Measurements from ENCODE around the gene PEA15. TPM values are rescaled to one million over a fixed set of nuclear protein-coding genes. Genes with fewer than 3 reads are reported as not detected.
A peak's percentile ranks its signal among the peaks of the same experiment; 100 is the strongest.

PEA15 gene, protein sequence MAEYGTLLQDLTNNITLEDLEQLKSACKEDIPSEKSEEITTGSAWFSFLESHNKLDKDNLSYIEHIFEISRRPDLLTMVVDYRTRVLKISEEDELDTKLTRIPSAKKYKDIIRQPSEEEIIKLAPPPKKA
- total RNA-seq (2022) (128 and 153 TPM in 2 replicates), Bru-seq, nascent RNA (percentile 88 among the genes with signal in this experiment), BruChase-seq, experiment 1, labeled RNA remaining after a 6-hour chase (percentile 97 among the genes with signal in this experiment), BruChase-seq, experiment 2, labeled RNA remaining after a 2-hour chase (percentile 95 among the genes with signal in this experiment)
- long read RNA-seq, transcript PEA15-201 (4 exons, 2,471 nt) = major isoform, 28 of 49 reads
- long read RNA-seq, partial matches to known transcripts = 18 of 49 reads
- long read RNA-seq, other reads (novel, unspliced or antisense) = 3 of 49 reads

DNA sequence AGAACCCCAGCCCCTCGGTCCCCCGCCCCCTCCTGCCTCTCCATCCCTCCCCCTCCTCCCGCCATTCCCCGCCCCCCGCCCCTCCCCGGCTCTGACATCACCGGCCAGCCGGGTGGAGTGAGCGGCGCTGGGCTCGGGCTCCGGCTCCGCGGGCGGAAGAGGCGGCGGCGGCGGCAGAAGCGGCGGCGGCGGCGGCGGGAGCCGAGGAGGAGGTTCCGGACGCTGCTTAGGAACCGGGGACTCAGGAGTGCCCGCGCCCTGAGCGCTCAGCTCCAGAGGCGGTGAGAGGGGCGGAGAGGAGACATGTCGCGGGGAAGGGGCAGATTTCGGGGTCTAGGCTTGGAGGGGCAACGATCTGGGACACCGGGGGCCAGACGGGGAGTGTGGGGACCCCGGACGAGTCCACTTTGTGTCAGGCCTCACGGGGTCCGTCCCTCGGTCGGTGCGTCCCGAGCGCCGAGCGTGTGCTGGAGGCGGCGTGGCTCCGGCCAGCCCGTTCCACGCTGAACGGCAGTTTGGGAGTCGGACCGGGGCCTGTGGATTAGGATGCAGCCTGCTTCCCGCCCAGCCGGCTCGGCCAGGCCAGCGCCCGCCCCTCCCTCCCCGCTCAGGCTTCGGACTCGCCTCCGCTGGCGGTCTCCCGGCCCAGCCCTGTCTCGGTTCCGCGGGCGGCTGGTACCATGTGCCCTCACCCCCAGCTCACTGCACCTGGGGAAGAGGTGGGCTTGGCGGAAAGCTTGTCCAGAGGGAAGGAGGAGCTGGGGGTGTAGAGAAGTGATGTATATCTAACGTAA, at the start of gene PEA15:
Gene PEA15, plus strand, starts transcription at position 143 of the 794 bp plus-strand sequence. CDS start 6,161 bp downstream, outside the sequence.
- BruUV-seq (replicated peaks) = no TSS peak
- Mint-ChIP-seq H3K4me3 (ENCODE audit: low read depth, unreplicated experiment) (peak within 1 kb of the TSS; percentile 80), H3K27ac (ENCODE audit: unreplicated experiment) (peak within 1 kb of the TSS; percentile 67), H3K36me3 (ENCODE audit: insufficient read depth, unreplicated experiment) (peaks cover 56% of the 10 kb centered on the region), H3K27me3 (ENCODE audit: unreplicated experiment) (peaks cover 2% of the 10 kb centered on the region), H3K4me1 (ENCODE audit: low read depth, unreplicated experiment) (peaks cover 36% of the 10 kb centered on the region), H3K9me3 (ENCODE audit: low read depth, unreplicated experiment) (no peaks in the 10 kb centered on the region)
- intact Hi-C loops (cut with micrococcal nuclease; ENCODE audit: unreplicated experiment) = no loop called here
- TF ChIP-seq, protein P1, sequence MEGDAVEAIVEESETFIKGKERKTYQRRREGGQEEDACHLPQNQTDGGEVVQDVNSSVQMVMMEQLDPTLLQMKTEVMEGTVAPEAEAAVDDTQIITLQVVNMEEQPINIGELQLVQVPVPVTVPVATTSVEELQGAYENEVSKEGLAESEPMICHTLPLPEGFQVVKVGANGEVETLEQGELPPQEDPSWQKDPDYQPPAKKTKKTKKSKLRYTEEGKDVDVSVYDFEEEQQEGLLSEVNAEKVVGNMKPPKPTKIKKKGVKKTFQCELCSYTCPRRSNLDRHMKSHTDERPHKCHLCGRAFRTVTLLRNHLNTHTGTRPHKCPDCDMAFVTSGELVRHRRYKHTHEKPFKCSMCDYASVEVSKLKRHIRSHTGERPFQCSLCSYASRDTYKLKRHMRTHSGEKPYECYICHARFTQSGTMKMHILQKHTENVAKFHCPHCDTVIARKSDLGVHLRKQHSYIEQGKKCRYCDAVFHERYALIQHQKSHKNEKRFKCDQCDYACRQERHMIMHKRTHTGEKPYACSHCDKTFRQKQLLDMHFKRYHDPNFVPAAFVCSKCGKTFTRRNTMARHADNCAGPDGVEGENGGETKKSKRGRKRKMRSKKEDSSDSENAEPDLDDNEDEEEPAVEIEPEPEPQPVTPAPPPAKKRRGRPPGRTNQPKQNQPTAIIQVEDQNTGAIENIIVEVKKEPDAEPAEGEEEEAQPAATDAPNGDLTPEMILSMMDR (IDR thresholded peaks at IDR 0.05; ENCODE audit: unreplicated experiment) = no peak
- DNase-seq = peak; percentile 84
- CTCF ChIA-PET = no interaction called here

DNA sequence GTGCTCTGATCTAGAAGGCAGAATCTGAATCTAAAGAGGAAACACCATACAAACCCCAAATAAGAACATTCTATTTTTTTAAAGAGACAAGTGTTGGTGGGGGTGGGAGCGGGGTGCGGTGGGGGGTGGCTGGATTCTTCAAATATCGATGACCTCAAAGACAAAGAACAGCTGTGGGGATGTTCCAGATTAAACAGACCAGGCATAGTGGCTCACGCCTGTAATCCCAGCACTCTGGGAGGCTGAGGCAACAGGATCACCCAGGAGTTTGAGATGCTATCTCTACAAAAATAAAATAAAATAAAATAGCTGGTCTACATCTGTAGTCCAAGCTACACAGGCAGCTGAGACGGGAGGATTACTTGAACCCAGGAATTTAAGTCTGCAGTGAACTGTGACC, 48.8 kb upstream of the PEA15 start:
- Mint-ChIP-seq H3K27me3 (ENCODE audit: unreplicated experiment) (peaks cover 44% of the 10 kb centered on the region), H3K27ac (ENCODE audit: unreplicated experiment) (no peak overlapping the region)

DNA sequence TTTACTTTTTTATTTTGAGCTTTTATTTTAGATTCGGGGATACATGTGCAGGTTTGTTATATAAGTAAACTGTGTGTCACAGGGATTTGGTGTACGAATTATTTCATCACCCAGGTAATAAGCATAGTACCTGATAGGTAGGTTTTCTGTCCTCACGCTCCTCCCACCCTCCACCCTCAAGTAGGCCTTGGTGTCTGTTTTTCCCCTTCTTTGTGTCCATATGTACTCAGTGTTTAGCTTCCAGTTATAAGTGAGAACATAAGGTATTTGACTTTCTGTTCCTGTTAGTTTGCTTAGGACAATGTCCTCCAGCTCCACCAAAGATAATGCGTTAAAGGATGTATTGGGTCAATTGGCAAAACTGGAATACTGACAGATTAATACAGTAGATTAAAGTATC, 48.0 kb upstream of the PEA15 start:
- CTCF ChIA-PET = no interaction called here
- Mint-ChIP-seq H3K4me1 (ENCODE audit: low read depth, unreplicated experiment) (no peaks in the 10 kb centered on the region), H3K9me3 (ENCODE audit: low read depth, unreplicated experiment) (no peaks in the 10 kb centered on the region), H3K4me3 (ENCODE audit: low read depth, unreplicated experiment) (no peak overlapping the region), H3K27me3 (ENCODE audit: unreplicated experiment) (peaks cover 48% of the 10 kb centered on the region), H3K36me3 (ENCODE audit: insufficient read depth, unreplicated experiment) (no peaks in the 10 kb centered on the region), H3K27ac (ENCODE audit: unreplicated experiment) (no peak overlapping the region)
- DNase-seq = no peak
- no TSS peak for BruUV-seq (replicated peaks)
- TF ChIP-seq, protein P1 (IDR thresholded peaks at IDR 0.05; ENCODE audit: unreplicated experiment) = no peak
- intact Hi-C loops (cut with micrococcal nuclease; ENCODE audit: unreplicated experiment) = no loop called here

More for the DNA sequence above, 48.8 kb upstream of the PEA15 start:
- CTCF ChIA-PET = interaction anchor here (0.6 kb wide), 1 partner anchor 12 kb away, joined by 4 read pairs; no protein-coding TSS in a partner anchor
- BruUV-seq (replicated peaks) = no TSS peak
- Mint-ChIP-seq H3K4me3 (ENCODE audit: low read depth, unreplicated experiment) (no peak overlapping the region), H3K9me3 (ENCODE audit: low read depth, unreplicated experiment) (no peaks in the 10 kb centered on the region), H3K4me1 (ENCODE audit: low read depth, unreplicated experiment) (no peaks in the 10 kb centered on the region), H3K36me3 (ENCODE audit: insufficient read depth, unreplicated experiment) (no peaks in the 10 kb centered on the region)
- no peak for DNase-seq
- TF ChIP-seq, protein P1 (IDR thresholded peaks at IDR 0.05; ENCODE audit: unreplicated experiment) = no peak
- intact Hi-C loops (cut with micrococcal nuclease; ENCODE audit: unreplicated experiment) = no loop called here

DNA sequence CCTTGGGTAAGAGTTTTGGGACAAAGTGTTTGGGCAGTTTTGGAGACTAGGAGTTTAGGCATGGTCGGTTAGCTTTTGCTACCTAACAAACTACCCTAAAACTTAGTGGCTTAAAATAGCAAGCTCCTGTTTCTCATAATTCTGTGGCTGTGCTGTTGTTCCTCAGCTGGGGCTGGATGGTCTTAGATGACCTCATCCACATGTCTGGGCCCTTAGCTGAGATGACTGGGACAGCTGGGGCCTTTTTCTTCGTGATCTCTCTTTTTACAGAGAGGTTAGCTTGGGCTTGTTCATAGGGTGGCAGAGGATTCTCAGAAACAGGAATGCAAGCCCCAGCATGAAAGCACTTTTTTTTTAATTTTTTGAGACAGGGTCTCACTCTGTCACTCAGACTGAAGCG, 47.2 kb upstream of the PEA15 start:
- DNase-seq = no peak
- H3K9me3 Mint-ChIP-seq (ENCODE audit: low read depth, unreplicated experiment) = no peaks in the 10 kb centered on the region
- TF ChIP-seq, protein P1 (IDR thresholded peaks at IDR 0.05; ENCODE audit: unreplicated experiment) = no peak
- no TSS peak for BruUV-seq (replicated peaks)
- CTCF ChIA-PET = no interaction called here
- no peaks in the 10 kb centered on the region for H3K4me1 Mint-ChIP-seq (ENCODE audit: low read depth, unreplicated experiment)
- no peaks in the 10 kb centered on the region for H3K36me3 Mint-ChIP-seq (ENCODE audit: insufficient read depth, unreplicated experiment)
- H3K27me3 Mint-ChIP-seq (ENCODE audit: unreplicated experiment) = peaks cover 54% of the 10 kb centered on the region
- H3K4me3 Mint-ChIP-seq (ENCODE audit: low read depth, unreplicated experiment) = no peak overlapping the region
- H3K27ac Mint-ChIP-seq (ENCODE audit: unreplicated experiment) = no peak overlapping the region
- intact Hi-C loops (cut with micrococcal nuclease; ENCODE audit: unreplicated experiment) = no loop called here

Data from Calu3 (cell line).